Measurements from ENCODE around the gene LTBP1. TPM values are rescaled to one million over a fixed set of nuclear protein-coding genes. Genes with fewer than 3 reads are reported as not detected.

Gene LTBP1
- polyA plus RNA-seq, 1 donor (not counting 4 experiments of a cell fraction or from before 2014, with no cell fraction given), result 9.2 TPM

GRCh38 chr2:32926708-32927084 is 20.1 kb upstream of the LTBP1 start:
- Histone ChIP-seq H3K36me3 (ENCODE audit: control insufficient read depth in 2 of 2, extremely low read depth in 1 of 2, insufficient read depth in 2 of 2, low read length in 2 of 2) (no peaks in the 10 kb centered on the region), H3K4me3 (ENCODE audit: control insufficient read depth in 2 of 3, extremely low read depth in 1 of 3, insufficient read depth in 2 of 3, low read depth in 1 of 3, low read length in 3 of 3) (no peak overlapping the region), H3K9me1 (ENCODE audit: control insufficient read depth, extremely low read depth, insufficient read depth, low read length) (no peaks in the 10 kb centered on the region), H3K9ac (ENCODE audit: control insufficient read depth, extremely low read depth, insufficient read depth, low read length) (no peak overlapping the region), H4K20me1 (ENCODE audit: control insufficient read depth, extremely low read depth, insufficient read depth, low read length) (no peaks in the 10 kb centered on the region), H2AFZ (ENCODE audit: control insufficient read depth, low read length) (no peak overlapping the region), H3K4me1 (ENCODE audit: control insufficient read depth, extremely low read depth, insufficient read depth, low read length) (no peaks in the 10 kb centered on the region), H3K4me2 (ENCODE audit: control insufficient read depth, extremely low read depth, insufficient read depth, low read depth, low read length) (no peak overlapping the region), H3K79me2 (ENCODE audit: control insufficient read depth, insufficient read depth, low read length) (no peaks in the 10 kb centered on the region), H3K27me3 (ENCODE audit: control insufficient read depth, extremely low read depth, insufficient read depth, low read length) (peaks cover 6% of the 10 kb centered on the region), H3K9me3 (ENCODE audit: control insufficient read depth, low read depth, low read length) (no peaks in the 10 kb centered on the region), H3K27ac (ENCODE audit: control insufficient read depth, insufficient read depth, low read length) (no peak overlapping the region)
- DNase-seq (ENCODE audit: low read depth, low spot score) (no peak), FAIRE-seq (no peak)
- dilution Hi-C loops (cut with MboI; ENCODE audit: extremely low pct_ligation_motif_present, low sequenced_read_pairs), result no loop called here
- no peak for TF ChIP-seq EZH2 (IDR thresholded peaks at IDR 0.05; ENCODE audit: low read length)
- no peak for TF ChIP-seq CTCF (optimal IDR thresholded peaks at IDR 0.05 in 1 of 3, IDR thresholded peaks at IDR 0.05 in 1 of 3, conservative IDR thresholded peaks at IDR 0.05 in 1 of 3; ENCODE audit: extremely low read depth in 1 of 3, insufficient read depth in 2 of 3, low read length in 3 of 3)

- no peak overlapping the region for H3K4me3 ChIP-seq (ENCODE audit: control insufficient read depth in 2 of 3, extremely low read depth in 1 of 3, insufficient read depth in 2 of 3, low read depth in 1 of 3, low read length in 3 of 3)
- H3K79me2 ChIP-seq (ENCODE audit: control insufficient read depth, insufficient read depth, low read length), result no peaks in the 10 kb centered on the region
- no peaks in the 10 kb centered on the region for H3K4me1 ChIP-seq (ENCODE audit: control insufficient read depth, extremely low read depth, insufficient read depth, low read length)
- TF ChIP-seq EZH2 (IDR thresholded peaks at IDR 0.05; ENCODE audit: low read length) (no peak), CTCF (optimal IDR thresholded peaks at IDR 0.05 in 1 of 3, IDR thresholded peaks at IDR 0.05 in 1 of 3, conservative IDR thresholded peaks at IDR 0.05 in 1 of 3; ENCODE audit: extremely low read depth in 1 of 3, insufficient read depth in 2 of 3, low read length in 3 of 3) (no peak)
- H3K27ac ChIP-seq (ENCODE audit: control insufficient read depth, insufficient read depth, low read length), result no peak overlapping the region
- no peak for DNase-seq (ENCODE audit: low read depth, low spot score)
- H3K9ac ChIP-seq (ENCODE audit: control insufficient read depth, extremely low read depth, insufficient read depth, low read length), result no peak overlapping the region
- H3K27me3 ChIP-seq (ENCODE audit: control insufficient read depth, extremely low read depth, insufficient read depth, low read length), result peaks cover under 1% of the 10 kb centered on the region
- FAIRE-seq, result no peak
- no peaks in the 10 kb centered on the region for H3K36me3 ChIP-seq (ENCODE audit: control insufficient read depth in 2 of 2, extremely low read depth in 1 of 2, insufficient read depth in 2 of 2, low read length in 2 of 2)
- no peaks in the 10 kb centered on the region for H3K9me3 ChIP-seq (ENCODE audit: control insufficient read depth, low read depth, low read length)
- no peaks in the 10 kb centered on the region for H3K9me1 ChIP-seq (ENCODE audit: control insufficient read depth, extremely low read depth, insufficient read depth, low read length)
- no peak overlapping the region for H3K4me2 ChIP-seq (ENCODE audit: control insufficient read depth, extremely low read depth, insufficient read depth, low read depth, low read length)
- H4K20me1 ChIP-seq (ENCODE audit: control insufficient read depth, extremely low read depth, insufficient read depth, low read length), result no peaks in the 10 kb centered on the region
- dilution Hi-C loops (cut with MboI; ENCODE audit: extremely low pct_ligation_motif_present, low sequenced_read_pairs), result no loop called here
- no peak overlapping the region for H2AFZ ChIP-seq (ENCODE audit: control insufficient read depth, low read length)
Measured at GRCh38 chr2:32930436-32930835, 16.3 kb upstream of the LTBP1 start.

All from keratinocyte (primary cell).